Stimulated activated memory B cell treated with anti-CD40 and anti-IgM and Interleukin-4, amounts not matched to agents 10 μg/mL and 1 μg/mL and 100 μg/mL, for 72 hours (primary cell): Measurements from ENCODE around the gene SPRED3.
"Not testable (repeated sequence)": the region's sequence is repeated elsewhere in the genome, so short reads cannot be mapped to it uniquely, and the experiment has no call there.

Experiments
- ATAC-seq: fragments of 150-1000 bp; cut with Tn5 transposase; 2 replicates; pipeline ENCODE4 v1.10.0; 2021
- H3K27ac Mint-ChIP-seq: one replicate; pipeline ENCODE4 v1.8.0; 2022; ENCODE audit warnings: mild to moderate bottlenecking, mixed read lengths
- H3K27me3 Mint-ChIP-seq: one replicate; pipeline ENCODE4 v1.8.0; 2022; ENCODE audit warnings: mixed read lengths
- H3K36me3 Mint-ChIP-seq: one replicate; pipeline ENCODE4 v1.8.0; 2022; ENCODE audit warnings: mixed read lengths
- H3K4me1 Mint-ChIP-seq: one replicate; pipeline ENCODE4 v1.8.0; 2022; ENCODE audit warnings: mixed read lengths
- H3K4me3 Mint-ChIP-seq: one replicate; pipeline ENCODE4 v1.8.0; 2022; ENCODE audit warnings: mild to moderate bottlenecking, moderate library complexity, mixed read lengths
- H3K9me3 Mint-ChIP-seq: one replicate; pipeline ENCODE4 v1.8.0; 2022; ENCODE audit warnings: mixed read lengths

Gene SPRED3

GRCh38 chr19:38362076-38362945, 26.2 kb upstream of the SPRED3 start:
- Mint-ChIP-seq H3K4me3 (peak overlapping the region; percentile 86), H3K27ac (no peak overlapping the region), H3K9me3 (no peaks in the 10 kb centered on the region), H3K4me1 (peaks cover 24% of the 10 kb centered on the region), H3K36me3 (no peaks in the 10 kb centered on the region), H3K27me3 (peaks cover 38% of the 10 kb centered on the region)
- peak; percentile 81 for ATAC-seq

GRCh38 chr19:38362946-38363688, 25.4 kb upstream of the SPRED3 start:
- ATAC-seq, H3K27ac Mint-ChIP-seq, H3K9me3 Mint-ChIP-seq, H3K36me3 Mint-ChIP-seq: not testable (repeated sequence)
- peak overlapping the region; percentile 25 for H3K4me3 Mint-ChIP-seq
- H3K4me1 Mint-ChIP-seq = peaks cover 24% of the 10 kb centered on the region
- H3K27me3 Mint-ChIP-seq = peaks cover 46% of the 10 kb centered on the region

- no peaks in the 10 kb centered on the region for H3K9me3 Mint-ChIP-seq
- peaks cover 9% of the 10 kb centered on the region for H3K4me1 Mint-ChIP-seq
- no peak for ATAC-seq
- H3K27me3 Mint-ChIP-seq = peaks cover 27% of the 10 kb centered on the region
- H3K36me3 Mint-ChIP-seq = no peaks in the 10 kb centered on the region
- no peak overlapping the region for H3K4me3 Mint-ChIP-seq
- H3K27ac Mint-ChIP-seq = no peak overlapping the region
These were observed 21.5 kb upstream of the SPRED3 start for GRCh38 chr19:38367041-38367440.

- no peak overlapping the region for H3K4me3 Mint-ChIP-seq
- H3K36me3 Mint-ChIP-seq = peaks cover under 1% of the 10 kb centered on the region
- ATAC-seq = no peak
- H3K4me1 Mint-ChIP-seq = peaks cover under 1% of the 10 kb centered on the region
- H3K9me3 Mint-ChIP-seq = no peaks in the 10 kb centered on the region
- no peak overlapping the region for H3K27ac Mint-ChIP-seq
- H3K27me3 Mint-ChIP-seq = peaks cover 27% of the 10 kb centered on the region
These were observed 18.9 kb upstream of the SPRED3 start for GRCh38 chr19:38369584-38369983.

- H3K9me3 Mint-ChIP-seq = no peaks in the 10 kb centered on the region
- ATAC-seq = no peak
- no peak overlapping the region for H3K4me3 Mint-ChIP-seq
- H3K36me3 Mint-ChIP-seq = peaks cover 7% of the 10 kb centered on the region
- H3K27ac Mint-ChIP-seq = no peak overlapping the region
- peaks cover 8% of the 10 kb centered on the region for H3K4me1 Mint-ChIP-seq
- H3K27me3 Mint-ChIP-seq = peaks cover 27% of the 10 kb centered on the region
These were observed 18.2 kb upstream of the SPRED3 start for GRCh38 chr19:38370299-38370698.

- H3K4me1 Mint-ChIP-seq = peaks cover 15% of the 10 kb centered on the region
- H3K27ac Mint-ChIP-seq = no peak overlapping the region
These were observed 17.4 kb upstream of the SPRED3 start for GRCh38 chr19:38371081-38371480.

GRCh38 chr19:38373907-38374331, 14.6 kb upstream of the SPRED3 start:
- no peak for ATAC-seq
- Mint-ChIP-seq H3K27me3 (no peaks in the 10 kb centered on the region), H3K9me3 (no peaks in the 10 kb centered on the region), H3K36me3 (peaks cover 20% of the 10 kb centered on the region), H3K27ac (peak overlapping the region; percentile 96), H3K4me3 (peak overlapping the region; percentile 94), H3K4me1 (peaks cover 25% of the 10 kb centered on the region)

More at GRCh38 chr19:38371081-38371480, 17.4 kb upstream of the SPRED3 start:
- peaks cover 25% of the 10 kb centered on the region for H3K27me3 Mint-ChIP-seq
- H3K36me3 Mint-ChIP-seq = peaks cover 10% of the 10 kb centered on the region
- H3K4me3 Mint-ChIP-seq = no peak overlapping the region
- H3K9me3 Mint-ChIP-seq = no peaks in the 10 kb centered on the region
- no peak for ATAC-seq

- Mint-ChIP-seq H3K27me3 (no peaks in the 10 kb centered on the region), H3K27ac (peak within 1 kb of the TSS; percentile 96), H3K4me1 (peaks cover 25% of the 10 kb centered on the region), H3K4me3 (peak within 1 kb of the TSS; percentile 94), H3K9me3 (no peaks in the 10 kb centered on the region), H3K36me3 (peaks cover 26% of the 10 kb centered on the region)
- ATAC-seq = peak; percentile 100
These were observed 14.0 kb upstream of the SPRED3 start, which contains the start of gene PSMD8 for GRCh38 chr19:38374332-38375097. PSMD8 (plus strand) TSS chr19:38374571; CDS start chr19:38374602, 31 bp downstream.

GRCh38 chr19:38375098-38375493, 13.4 kb upstream of the SPRED3 start:
- Mint-ChIP-seq H3K4me1 (peaks cover 25% of the 10 kb centered on the region), H3K27ac (peak overlapping the region; percentile 96), H3K27me3 (no peaks in the 10 kb centered on the region), H3K36me3 (peaks cover 32% of the 10 kb centered on the region), H3K4me3 (peak overlapping the region; percentile 94), H3K9me3 (no peaks in the 10 kb centered on the region)
- ATAC-seq = no peak

GRCh38 chr19:38375748-38376147, 12.7 kb upstream of the SPRED3 start:
- Mint-ChIP-seq H3K36me3 (peaks cover 38% of the 10 kb centered on the region), H3K4me1 (peaks cover 25% of the 10 kb centered on the region), H3K4me3 (peak overlapping the region; percentile 94), H3K9me3 (no peaks in the 10 kb centered on the region), H3K27me3 (no peaks in the 10 kb centered on the region), H3K27ac (peak overlapping the region; percentile 96)
- ATAC-seq = no peak

- no peaks in the 10 kb centered on the region for H3K27me3 Mint-ChIP-seq
- no peak for ATAC-seq
- peaks cover 25% of the 10 kb centered on the region for H3K4me1 Mint-ChIP-seq
- H3K36me3 Mint-ChIP-seq = peaks cover 47% of the 10 kb centered on the region
- no peaks in the 10 kb centered on the region for H3K9me3 Mint-ChIP-seq
- peak overlapping the region; percentile 45 for H3K4me3 Mint-ChIP-seq
- H3K27ac Mint-ChIP-seq = no peak overlapping the region
These were observed 11.9 kb upstream of the SPRED3 start for GRCh38 chr19:38376576-38376975.

GRCh38 chr19:38377052-38377451, 11.4 kb upstream of the SPRED3 start:
- no peak overlapping the region for H3K27ac Mint-ChIP-seq
- peaks cover 51% of the 10 kb centered on the region for H3K36me3 Mint-ChIP-seq

GRCh38 chr19:38378866-38379265, 9.6 kb upstream of the SPRED3 start:
- Mint-ChIP-seq H3K36me3 (peaks cover 70% of the 10 kb centered on the region), H3K4me1 (peaks cover 25% of the 10 kb centered on the region), H3K9me3 (no peaks in the 10 kb centered on the region), H3K27me3 (peaks cover 12% of the 10 kb centered on the region), H3K27ac (no peak overlapping the region), H3K4me3 (no peak overlapping the region)
- ATAC-seq = no peak

More at GRCh38 chr19:38377052-38377451, 11.4 kb upstream of the SPRED3 start:
- Mint-ChIP-seq H3K9me3 (no peaks in the 10 kb centered on the region), H3K4me3 (no peak overlapping the region), H3K4me1 (peaks cover 25% of the 10 kb centered on the region), H3K27me3 (no peaks in the 10 kb centered on the region)
- no peak for ATAC-seq

- Mint-ChIP-seq H3K27ac (no peak overlapping the region), H3K27me3 (peaks cover 24% of the 10 kb centered on the region), H3K4me3 (no peak overlapping the region), H3K36me3 (peaks cover 76% of the 10 kb centered on the region), H3K4me1 (peaks cover 18% of the 10 kb centered on the region), H3K9me3 (no peaks in the 10 kb centered on the region)
- no peak for ATAC-seq
These were observed 7.4 kb upstream of the SPRED3 start for GRCh38 chr19:38381138-38381537.

GRCh38 chr19:38383184-38383583, 5.3 kb upstream of the SPRED3 start:
- Mint-ChIP-seq H3K36me3 (peaks cover 67% of the 10 kb centered on the region), H3K27me3 (peaks cover 37% of the 10 kb centered on the region), H3K27ac (no peak overlapping the region), H3K4me1 (peaks cover 22% of the 10 kb centered on the region), H3K4me3 (no peak overlapping the region), H3K9me3 (no peaks in the 10 kb centered on the region)
- no peak for ATAC-seq
